CD14-positive monocyte (primary cell): ENCODE data around the gene TINCR. TPM values are rescaled to one million over a fixed set of nuclear protein-coding genes. Genes with fewer than 3 reads are reported as not detected.

ENCODE experiments used
- DNase-seq, 3 donors: peaks; one replicate each; pipeline ENCODE4 v3.0.0-alpha.2; 2011 to 2022
- H2AFZ ChIP-seq: 2 replicates; pipeline ENCODE4 v1.6.0; 2012; ENCODE audit warnings: mild to moderate bottlenecking, low read depth, low read length, inconsistent platforms; ENCODE audit not compliant: insufficient read depth, poor library complexity, severe bottlenecking
- H3K27ac ChIP-seq, 2 donors: 1 replicate in 1 of 2; 2 replicates in 1 of 2; pipeline ENCODE4 v1.5.1; 2012 to 2013; ENCODE audit warnings: low read length in 2 of 2, control low read depth in 1 of 2, inconsistent platforms in 1 of 2, low read depth in 1 of 2, mild to moderate bottlenecking in 1 of 2
- H3K27me3 ChIP-seq, 2 donors: one replicate each; pipeline versions ENCODE4 v1.6.0 to v1.6.1; 2011 to 2013; ENCODE audit warnings: low read length in 2 of 2; ENCODE audit not compliant: control insufficient read depth in 2 of 2, insufficient read depth in 2 of 2
- H3K36me3 ChIP-seq, 2 donors: replicated peaks in 1 of 2; 1 replicate in 1 of 2; 2 replicates in 1 of 2; pipeline versions ENCODE4 v1.5.1 to v1.6.1; 2012 to 2013; ENCODE audit warnings: low read length in 2 of 2, control low read depth in 1 of 2, inconsistent platforms in 1 of 2, mild to moderate bottlenecking in 1 of 2; ENCODE audit not compliant: insufficient read depth in 2 of 2, control insufficient read depth in 1 of 2
- H3K4me1 ChIP-seq, 2 donors: 1 replicate in 1 of 2; 2 replicates in 1 of 2; pipeline versions ENCODE4 v1.5.1 to v1.6.1; 2012 to 2013; ENCODE audit warnings: low read length in 2 of 2, control low read depth in 1 of 2, inconsistent platforms in 1 of 2, mild to moderate bottlenecking in 1 of 2, moderate library complexity in 1 of 2; ENCODE audit not compliant: insufficient read depth in 2 of 2, control insufficient read depth in 1 of 2
- H3K4me2 ChIP-seq: replicated peaks from 2 replicates; pipeline ENCODE3; 2012; ENCODE audit warnings: low read length, moderate library complexity, mild to moderate bottlenecking; ENCODE audit not compliant: poor library complexity, severe bottlenecking; ENCODE audit errors: extremely low read depth
- H3K4me3 ChIP-seq, 3 experiments: fragments of 200-600 bp in 1 of 3; sonication (generic) in 1 of 3; replicated peaks in 1 of 3; 1 replicate in 2 of 3; 2 replicates in 1 of 3; pipeline ENCODE4 v1.5.1; 2011 to 2013; ENCODE audit warnings: low read length in 3 of 3, mild to moderate bottlenecking in 3 of 3, control low read depth in 2 of 3, low read depth in 2 of 3, inconsistent platforms in 1 of 3, moderate library complexity in 1 of 3
- H3K79me2 ChIP-seq: 2 replicates; pipeline ENCODE4 v1.6.0; 2012; ENCODE audit warnings: mild to moderate bottlenecking, control low read depth, inconsistent platforms, low read length, moderate library complexity; ENCODE audit not compliant: insufficient read depth
- H3K9ac ChIP-seq: 2 replicates; pipeline ENCODE4 v1.6.0; 2017; ENCODE audit warnings: low read length, mild to moderate bottlenecking; ENCODE audit not compliant: insufficient read depth, poor library complexity, severe bottlenecking
- H3K9me3 ChIP-seq, 2 donors: replicated peaks in 1 of 2; 1 replicate in 1 of 2; 2 replicates in 1 of 2; pipeline versions ENCODE4 v1.5.1 to v1.6.1; 2012 to 2013; ENCODE audit warnings: low read length in 2 of 2, control low read depth in 1 of 2; ENCODE audit not compliant: control insufficient read depth in 1 of 2, insufficient read depth in 1 of 2
- H4K20me1 ChIP-seq: 2 replicates; pipeline ENCODE4 v1.6.0; 2012; ENCODE audit warnings: mild to moderate bottlenecking, low read length, control low read depth, moderate library complexity; ENCODE audit not compliant: insufficient read depth
- H3K27ac Mint-ChIP-seq, 7 donors: one replicate each; pipeline ENCODE4 v1.8.0; 2020; ENCODE audit warnings: mild to moderate bottlenecking in 7 of 7, mixed read lengths in 7 of 7, moderate library complexity in 6 of 7, inconsistent platforms in 2 of 7
- H3K27me3 Mint-ChIP-seq, 3 donors: one replicate each; pipeline ENCODE4 v1.8.0; 2021 to 2022; ENCODE audit warnings: low read depth in 3 of 3, mild to moderate bottlenecking in 3 of 3, mixed read lengths in 3 of 3, moderate library complexity in 3 of 3, inconsistent platforms in 1 of 3
- H3K36me3 Mint-ChIP-seq, 2 donors: one replicate each; pipeline ENCODE4 v1.8.0; 2020; ENCODE audit warnings: mixed read lengths in 2 of 2, inconsistent platforms in 1 of 2, mild to moderate bottlenecking in 1 of 2
- H3K4me1 Mint-ChIP-seq: one replicate; pipeline ENCODE4 v1.8.0; 2020; ENCODE audit warnings: mild to moderate bottlenecking, mixed read lengths
- H3K4me3 Mint-ChIP-seq, 2 donors: one replicate each; pipeline ENCODE4 v1.8.0; 2020; ENCODE audit warnings: mild to moderate bottlenecking in 2 of 2, mixed read lengths in 2 of 2, moderate library complexity in 1 of 2
- H3K9me3 Mint-ChIP-seq, 7 donors: one replicate each; pipeline ENCODE4 v1.8.0; 2020 to 2022; ENCODE audit warnings: mixed read lengths in 7 of 7, mild to moderate bottlenecking in 6 of 7, moderate library complexity in 6 of 7, inconsistent platforms in 2 of 7
- CTCF ChIP-seq: fragments of 200-600 bp; IDR thresholded peaks from one replicate; pipeline ENCODE4 v1.8.0; 2022; ENCODE audit warnings: antibody characterized with exemption, mild to moderate bottlenecking
- WGBS: methylation state at CpG from one replicate; pipeline ENCODE4 v1.1.5; 2013; ENCODE audit warnings: missing lambda C conversion rate; ENCODE audit not compliant: insufficient coverage; 5-methylcytosine and 5-hydroxymethylcytosine counted together
- intact Hi-C, 2 donors: fragments of 100-400 bp; cut with micrococcal nuclease; formaldehyde crosslinking; loops; one replicate each; pipeline versions ENCODE4 v1.15.0 to v1.15.1; 2023
- polyA plus RNA-seq, 3 donors: library from polyadenylated mRNA; depleted of rRNA in 1 of 3; unstranded in 2 of 3; stranded (reverse) in 1 of 3; fragments of 300-500 nt in 2 of 3; fragments of >200 nt in 1 of 3; fragmentation: Illumina TruSeq in 2 of 3; gene quantifications; 1 replicate in 2 of 3; 2 replicates in 1 of 3; pipeline ENCODE4 v1.2.3, GENCODE V29; 2012 to 2021

The TINCR gene
- polyA plus RNA-seq, 3 donors = 0.11 TPM; not detected in 2

DNA sequence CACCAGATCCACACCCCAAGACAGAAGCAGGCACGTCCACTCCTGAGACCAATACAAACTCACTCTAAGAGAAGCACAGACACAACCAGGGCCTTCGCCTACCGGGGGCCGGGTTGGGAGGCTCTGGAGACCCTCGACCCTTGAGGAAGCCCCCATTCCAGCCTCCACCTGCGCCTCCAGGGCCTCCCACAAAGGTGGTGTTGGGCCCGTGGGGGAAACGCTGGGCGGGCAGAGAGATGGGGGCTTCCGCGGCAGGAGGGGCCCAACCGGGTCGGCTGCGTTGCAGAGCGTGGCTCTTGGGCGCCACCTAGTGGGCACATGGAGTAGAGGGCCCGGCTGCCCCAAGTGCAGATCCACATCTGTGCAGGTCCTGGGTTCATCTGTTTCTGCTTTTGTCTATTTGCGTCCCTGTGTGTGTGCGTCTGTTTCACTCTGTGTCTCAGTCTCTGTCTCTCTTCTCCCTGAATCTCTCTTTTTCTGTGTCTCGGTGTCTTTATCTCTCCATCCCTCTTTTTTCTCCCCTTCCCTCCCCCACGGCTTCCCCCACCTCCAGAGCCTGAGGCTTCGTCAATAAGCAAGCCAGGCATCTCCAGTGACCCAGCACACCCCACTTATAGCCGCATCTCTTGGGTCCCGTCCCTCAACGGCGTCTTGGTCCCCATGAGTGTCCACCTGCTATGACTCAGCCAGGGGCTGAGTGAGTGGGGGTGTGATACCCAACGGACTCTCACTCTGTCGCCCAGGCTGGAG lies 10.5 kb upstream of the TINCR start:
- H3K4me1 Mint-ChIP-seq = peaks cover 5% of the 10 kb centered on the region
- no peak overlapping the region for H3K4me2 ChIP-seq
- intact Hi-C loops = no loop called here

DNA sequence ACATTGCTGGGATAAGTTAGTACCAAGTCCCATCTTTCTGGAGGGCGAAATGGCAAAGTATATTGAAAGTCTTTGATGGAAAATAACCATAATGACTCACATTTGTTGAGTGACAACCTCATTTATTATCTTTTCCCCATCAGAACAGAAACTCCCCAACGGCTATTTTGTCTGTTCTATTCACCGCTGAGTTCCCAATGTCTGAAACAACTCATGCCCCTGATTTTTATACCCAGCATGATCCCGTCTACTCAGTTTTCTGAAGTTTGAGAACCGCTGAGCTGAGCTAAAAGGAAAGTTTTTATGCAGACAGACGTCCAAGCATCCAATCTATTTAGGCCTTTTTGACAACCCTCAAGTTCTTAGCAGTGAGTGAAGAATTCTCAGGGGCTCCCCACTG lies 7.8 kb upstream of the TINCR start:
- Mint-ChIP-seq H3K9me3 (peaks cover 0 to 17% (median 12%) of the 10 kb centered on the region in 7 donors), H3K27me3 (peaks cover 2 to 3% (median 2%) of the 10 kb centered on the region in 3 donors), H3K36me3 (no peaks in the 10 kb centered on the region), H3K4me3 (no peak overlapping the region), H3K4me1 (peaks cover 5% of the 10 kb centered on the region), H3K27ac (no peak overlapping the region)
- H3K36me3 ChIP-seq = no peaks in the 10 kb centered on the region
- H4K20me1 ChIP-seq = no peaks in the 10 kb centered on the region
- 100% methylated on average over 3 of the region's 6 CpGs for WGBS
- H3K79me2 ChIP-seq = no peaks in the 10 kb centered on the region
- no peak for TF ChIP-seq CTCF
- no peak overlapping the region for H3K4me2 ChIP-seq
- H3K9me3 ChIP-seq = peaks cover 0 to 4% of the 10 kb centered on the region in 2 donors
- H2AFZ ChIP-seq = no peak overlapping the region
- no peak overlapping the region for H3K9ac ChIP-seq
- intact Hi-C loops = no loop called here
- H3K4me3 ChIP-seq = no peak overlapping the region
- no peaks in the 10 kb centered on the region for H3K27me3 ChIP-seq
- no peak for DNase-seq
- H3K27ac ChIP-seq = no peak overlapping the region
- H3K4me1 ChIP-seq = no peaks in the 10 kb centered on the region

More for the DNA sequence above, 10.5 kb upstream of the TINCR start:
- Histone ChIP-seq H3K4me3 (no peak overlapping the region), H3K9ac (no peak overlapping the region), H3K9me3 (no peaks in the 10 kb centered on the region), H3K27ac (no peak overlapping the region), H4K20me1 (no peaks in the 10 kb centered on the region), H3K4me1 (no peaks in the 10 kb centered on the region), H3K27me3 (no peaks in the 10 kb centered on the region), H3K36me3 (peaks cover 0 to 9% of the 10 kb centered on the region in 2 donors), H2AFZ (no peak overlapping the region), H3K79me2 (no peaks in the 10 kb centered on the region)
- H3K27ac Mint-ChIP-seq = peak overlapping the region in 2 of 7 donors; percentile 58 to 60
- H3K4me3 Mint-ChIP-seq = no peak overlapping the region
- peaks cover 0 to 3% (median 2%) of the 10 kb centered on the region in 3 donors for H3K27me3 Mint-ChIP-seq
- H3K36me3 Mint-ChIP-seq = peaks cover 14 to 18% of the 10 kb centered on the region in 2 donors
- peak; percentile 99 for TF ChIP-seq CTCF
- DNase-seq = peak; percentile 29 to 51 (median 47)
- 12% methylated on average over 16 of the region's 28 CpGs for WGBS
- H3K9me3 Mint-ChIP-seq = peaks cover 0 to 9% (median 5%) of the 10 kb centered on the region in 7 donors
